Measurements from ENCODE around the gene SPG11.

DNA sequence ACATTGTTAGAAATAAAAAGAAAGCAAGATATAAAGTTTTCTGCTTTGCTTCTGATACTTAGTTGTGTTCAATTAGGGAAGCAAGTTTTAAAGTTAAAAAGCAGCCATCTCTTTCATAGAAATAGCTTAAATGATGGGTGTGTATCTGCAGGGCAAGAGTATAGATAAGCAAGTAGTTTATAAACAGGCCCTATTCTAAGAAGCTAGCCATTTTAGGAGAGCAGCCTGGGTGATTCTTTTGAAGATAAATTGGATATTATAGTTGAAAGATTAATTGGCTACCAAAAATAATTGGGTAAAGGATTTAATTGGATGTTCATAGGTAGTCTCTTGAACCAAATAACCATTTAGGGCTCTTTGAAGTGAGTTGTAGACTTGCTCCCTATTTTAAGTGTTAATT is 120.9 kb downstream of the SPG11 start:
- no peak for TF ChIP-seq ELF4 (IDR thresholded peaks at IDR 0.05)
- TF ChIP-seq BHLHE40 (IDR thresholded peaks at IDR 0.05; ENCODE audit: borderline replicate concordance) = no peak
- TF ChIP-seq HDGF (IDR thresholded peaks at IDR 0.05; ENCODE audit: borderline replicate concordance) = no peak
- TF ChIP-seq SP1 (IDR thresholded peaks at IDR 0.05) = no peak
- TF ChIP-seq ARNT (IDR thresholded peaks at IDR 0.05) = no peak
- no peak for TF ChIP-seq FOXK2 (IDR thresholded peaks at IDR 0.05)
- TF ChIP-seq ZNF384 (IDR thresholded peaks at IDR 0.05) = no peak
- TF ChIP-seq TARDBP (IDR thresholded peaks at IDR 0.05) = no peak

All from HEK293T (cell line).